Measurements from ENCODE around the gene KPNA6. TPM values are rescaled to one million over a fixed set of nuclear protein-coding genes. Genes with fewer than 3 reads are reported as not detected.
A peak's percentile ranks its signal among the peaks of the same experiment; 100 is the strongest.

KPNA6 gene
- total RNA-seq, 1 experiment from 2014 or later = 114 TPM

DNA sequence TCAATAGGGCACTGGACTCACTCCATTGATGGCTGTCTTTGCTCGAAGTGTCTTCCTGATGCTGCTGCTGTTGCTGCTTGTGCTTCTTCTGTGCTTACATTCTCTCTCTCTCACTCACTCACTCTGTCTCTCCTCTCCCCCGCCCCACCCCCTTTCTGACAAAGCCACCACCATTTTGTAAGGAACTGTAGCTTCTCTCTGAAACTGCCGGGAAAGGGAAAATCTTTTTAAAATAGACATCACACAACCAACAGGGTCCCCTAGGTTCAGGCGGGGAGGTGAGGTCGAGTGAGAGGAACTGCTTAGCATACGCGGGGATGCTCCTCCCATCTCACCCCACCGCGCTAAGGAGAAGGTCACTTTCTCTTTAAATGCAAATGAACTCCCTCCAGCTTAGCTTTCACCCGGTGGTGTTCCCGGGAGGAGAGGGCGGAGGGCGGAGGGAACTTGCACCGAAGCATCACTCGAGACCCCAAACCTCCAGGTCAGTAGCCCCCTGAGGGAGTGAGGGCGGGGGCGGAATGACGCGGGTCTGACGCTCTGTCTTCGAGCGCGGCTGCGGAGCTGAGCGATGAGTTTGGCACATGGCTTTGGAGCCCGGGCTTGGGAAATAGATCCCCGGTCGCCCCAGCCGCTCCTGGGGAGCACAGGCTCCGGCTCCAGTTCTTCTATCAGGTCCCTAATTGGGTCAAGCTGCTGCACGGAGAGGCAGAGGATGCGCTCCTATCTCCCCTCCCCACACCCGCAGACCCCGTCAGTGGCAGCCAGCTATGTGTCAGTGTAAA is 92.6 kb downstream of the KPNA6 start, which contains the start of gene CCDC28B:
CCDC28B (plus strand) TSS at position 370 of the 785 bp plus-strand sequence. CDS start 1,341 bp downstream, outside the sequence.
- DNase-seq = peak; percentile 86
- Histone ChIP-seq H2BK20ac (ENCODE audit: low read depth, low read length, poor library complexity, severe bottlenecking) (no peak within 1 kb of the TSS), H3K79me1 (ENCODE audit: insufficient read depth, low read depth, low read length, poor library complexity, severe bottlenecking) (no peaks in the 10 kb centered on the region), H3K9me3 (ENCODE audit: control insufficient read depth, low read depth, low read length) (no peaks in the 10 kb centered on the region), H2BK15ac (ENCODE audit: low read depth, low read length) (no peak within 1 kb of the TSS), H3K4me2 (ENCODE audit: insufficient read depth, insufficient read length, low read length) (peak within 1 kb of the TSS; percentile 56), H3K27me3 (ENCODE audit: insufficient read depth, low read length) (no peaks in the 10 kb centered on the region; the same call in 1 of the 2 replicates), H3K4ac (ENCODE audit: low read depth, low read length) (no peak within 1 kb of the TSS), H2BK12ac (ENCODE audit: insufficient read length, low read depth, low read length) (no peak within 1 kb of the TSS), H4K91ac (ENCODE audit: insufficient read length, low read depth, low read length) (no peak within 1 kb of the TSS), H3T11ph (ENCODE audit: low read length) (no peak within 1 kb of the TSS), H4K5ac (ENCODE audit: insufficient read length, low read depth, low read length) (no peak within 1 kb of the TSS), H2AFZ (ENCODE audit: low read length) (no peak within 1 kb of the TSS), H2BK5ac (ENCODE audit: insufficient read length, low read length) (no peak within 1 kb of the TSS), H3K27ac (ENCODE audit: insufficient read length, low read depth, low read length) (no peak within 1 kb of the TSS), H3K56ac (ENCODE audit: insufficient read length, low read depth, low read length) (no peak within 1 kb of the TSS), H2BK120ac (ENCODE audit: low read depth, low read length, poor library complexity, severe bottlenecking) (no peak within 1 kb of the TSS), H3K14ac (ENCODE audit: insufficient read depth, low read length) (peak within 1 kb of the TSS; percentile 21), H3K23ac (ENCODE audit: insufficient read length, low read depth, low read length) (no peak within 1 kb of the TSS), H2AK5ac (ENCODE audit: insufficient read length, low read length) (no peak within 1 kb of the TSS), H3K18ac (ENCODE audit: insufficient read length, low read depth, low read length) (no peak within 1 kb of the TSS), H4K20me1 (ENCODE audit: control insufficient read depth, insufficient read depth, insufficient read length) (no peaks in the 10 kb centered on the region), H3K9ac (ENCODE audit: extremely low read depth, insufficient read length, low read length) (no peak within 1 kb of the TSS), H4K8ac (replicated peaks; ENCODE audit: insufficient read length, low read depth, low read length) (no peak within 1 kb of the TSS), H3K79me2 (ENCODE audit: insufficient read depth, low read length) (no peaks in the 10 kb centered on the region), H3K23me2 (ENCODE audit: insufficient read length, low read depth, low read length, poor library complexity, severe bottlenecking) (peaks cover 8% of the 10 kb centered on the region), H3K4me1 (ENCODE audit: insufficient read depth, low read length) (no peaks in the 10 kb centered on the region; the same call in 1 of the 2 replicates)
- Mint-ChIP-seq H3K36me3 (ENCODE audit: insufficient read depth in 1 of 3, low read depth in 3 of 3) (peaks cover 10 to 31% (median 25%) of the 10 kb centered on the region in 3 experiments; a peak in 6 of 7 replicates), H3K9me3 (no peaks in the 10 kb centered on the region), H3K27ac (peak within 1 kb of the TSS; percentile 57 to 89 (median 76); a peak in 5 of 7 replicates), H3K4me1 (peaks cover 40 to 41% of the 10 kb centered on the region in 2 experiments), H3K27me3 (ENCODE audit: low read depth) (peaks cover 11% of the 10 kb centered on the region), H3K4me3 (peak within 1 kb of the TSS; percentile 69 to 81)
- WGBS (ENCODE audit: extremely low coverage, insufficient read length, low lambda C conversion rate) = no CpG with 5 or more reads among the region's 34 CpGs
- TF ChIP-seq, protein P1, sequence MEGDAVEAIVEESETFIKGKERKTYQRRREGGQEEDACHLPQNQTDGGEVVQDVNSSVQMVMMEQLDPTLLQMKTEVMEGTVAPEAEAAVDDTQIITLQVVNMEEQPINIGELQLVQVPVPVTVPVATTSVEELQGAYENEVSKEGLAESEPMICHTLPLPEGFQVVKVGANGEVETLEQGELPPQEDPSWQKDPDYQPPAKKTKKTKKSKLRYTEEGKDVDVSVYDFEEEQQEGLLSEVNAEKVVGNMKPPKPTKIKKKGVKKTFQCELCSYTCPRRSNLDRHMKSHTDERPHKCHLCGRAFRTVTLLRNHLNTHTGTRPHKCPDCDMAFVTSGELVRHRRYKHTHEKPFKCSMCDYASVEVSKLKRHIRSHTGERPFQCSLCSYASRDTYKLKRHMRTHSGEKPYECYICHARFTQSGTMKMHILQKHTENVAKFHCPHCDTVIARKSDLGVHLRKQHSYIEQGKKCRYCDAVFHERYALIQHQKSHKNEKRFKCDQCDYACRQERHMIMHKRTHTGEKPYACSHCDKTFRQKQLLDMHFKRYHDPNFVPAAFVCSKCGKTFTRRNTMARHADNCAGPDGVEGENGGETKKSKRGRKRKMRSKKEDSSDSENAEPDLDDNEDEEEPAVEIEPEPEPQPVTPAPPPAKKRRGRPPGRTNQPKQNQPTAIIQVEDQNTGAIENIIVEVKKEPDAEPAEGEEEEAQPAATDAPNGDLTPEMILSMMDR (conservative IDR thresholded peaks at IDR 0.05) = no peak

Data from H9 (cell line).